Progenitor cell of endocrine pancreas (in vitro differentiated cells): ENCODE results near the gene SYCE1. TPM values are rescaled to one million over a fixed set of nuclear protein-coding genes. Genes with fewer than 3 reads are reported as not detected.

ENCODE experiments used
- DNase-seq: peaks from one replicate; pipeline ENCODE4 v3.0.0; 2021; ENCODE audit warnings: low spot score; ENCODE audit not compliant: unreplicated experiment
- H3K27ac Mint-ChIP-seq: 2 replicates; pipeline ENCODE4 v1.8.0; 2021; ENCODE audit warnings: mild to moderate bottlenecking, moderate library complexity, mixed read lengths
- H3K27me3 Mint-ChIP-seq: 2 replicates; pipeline ENCODE4 v1.8.0; 2021; ENCODE audit warnings: mixed read lengths
- H3K36me3 Mint-ChIP-seq: 2 replicates; pipeline ENCODE4 v1.8.0; 2022; ENCODE audit warnings: mixed read lengths; ENCODE audit not compliant: insufficient read depth
- H3K4me1 Mint-ChIP-seq: 2 replicates; pipeline ENCODE4 v1.8.0; 2021; ENCODE audit warnings: low read depth, mixed read lengths
- H3K4me3 Mint-ChIP-seq: 2 replicates; pipeline ENCODE4 v1.8.0; 2021; ENCODE audit warnings: low read depth, mild to moderate bottlenecking, moderate library complexity, mixed read lengths
- H3K9me3 Mint-ChIP-seq: 2 replicates; pipeline ENCODE4 v1.8.0; 2021; ENCODE audit warnings: low read depth, mixed read lengths
- CTCF ChIP-seq: fragments of 200-600 bp; sonication (generic); IDR thresholded peaks from one replicate; pipeline ENCODE4 v1.5.0; 2021; ENCODE audit warnings: antibody characterized with exemption, mild to moderate bottlenecking; ENCODE audit not compliant: unreplicated experiment
- total RNA-seq: library from RNA; stranded (reverse); gene quantifications from 2 replicates; pipeline ENCODE4 v1.2.1, GENCODE V29; 2021

SYCE1 gene
- total RNA-seq, 1 donor from 2014 or later: not detected

- Mint-ChIP-seq H3K27me3 (no peaks in the 10 kb centered on the region), H3K4me1 (no peaks in the 10 kb centered on the region), H3K27ac (no peak overlapping the region), H3K36me3 (peaks cover 3% of the 10 kb centered on the region), H3K4me3 (no peak overlapping the region), H3K9me3 (peaks cover 36% of the 10 kb centered on the region)
- no peak for TF ChIP-seq CTCF
- DNase-seq: no peak
Observed at GRCh38 chr10:133529576-133529946, 35.8 kb downstream of the SYCE1 start.

- peaks cover 3% of the 10 kb centered on the region for H3K36me3 Mint-ChIP-seq
- H3K4me3 Mint-ChIP-seq: no peak overlapping the region
- no peak for TF ChIP-seq CTCF
- no peak for DNase-seq
- no peaks in the 10 kb centered on the region for H3K27me3 Mint-ChIP-seq
- peaks cover 33% of the 10 kb centered on the region for H3K9me3 Mint-ChIP-seq
- H3K4me1 Mint-ChIP-seq: no peaks in the 10 kb centered on the region
- H3K27ac Mint-ChIP-seq: no peak overlapping the region
Observed at GRCh38 chr10:133528845-133529575, 36.4 kb downstream of the SYCE1 start.

GRCh38 chr10:133528296-133528844 lies 37.0 kb downstream of the SYCE1 start:
- Mint-ChIP-seq H3K4me3 (no peak overlapping the region), H3K27me3 (no peaks in the 10 kb centered on the region), H3K36me3 (peaks cover 3% of the 10 kb centered on the region), H3K4me1 (no peaks in the 10 kb centered on the region), H3K9me3 (peaks cover 31% of the 10 kb centered on the region), H3K27ac (no peak overlapping the region)
- no peak for DNase-seq
- no peak for TF ChIP-seq CTCF

GRCh38 chr10:133527771-133528271 lies 37.6 kb downstream of the SYCE1 start:
- peaks cover 3% of the 10 kb centered on the region for H3K36me3 Mint-ChIP-seq
- TF ChIP-seq CTCF: no peak
- no peak overlapping the region for H3K4me3 Mint-ChIP-seq
- peaks cover 36% of the 10 kb centered on the region for H3K9me3 Mint-ChIP-seq
- H3K4me1 Mint-ChIP-seq: no peaks in the 10 kb centered on the region
- no peak for DNase-seq
- H3K27me3 Mint-ChIP-seq: no peaks in the 10 kb centered on the region
- no peak overlapping the region for H3K27ac Mint-ChIP-seq

GRCh38 chr10:133526957-133527588 lies 38.3 kb downstream of the SYCE1 start, which contains the start of gene CYP2E1:
TSS of gene CYP2E1 (plus strand) at chr10:133527363. CDS start at chr10:133527396, 33 bp downstream.
- Mint-ChIP-seq H3K4me3 (no peak within 1 kb of the TSS), H3K27ac (no peak within 1 kb of the TSS), H3K9me3 (peaks cover 39% of the 10 kb centered on the region), H3K36me3 (peaks cover 2% of the 10 kb centered on the region), H3K4me1 (no peaks in the 10 kb centered on the region), H3K27me3 (no peaks in the 10 kb centered on the region)
- TF ChIP-seq CTCF: no peak
- DNase-seq: no peak
